GM12891 (cell line): Measurements from ENCODE around the gene SYNPO2.
A peak's percentile ranks its signal among the peaks of the same experiment; 100 is the strongest.

Experiments
- POLR2A ChIP-seq: IDR thresholded peaks from 2 replicates; pipeline ENCODE4 v1.6.1; 2011; ENCODE audit warnings: low read depth, low read length, control low read depth
- POLR2AphosphoS5 ChIP-seq: IDR thresholded peaks from 2 replicates; pipeline ENCODE4 v1.6.1; 2011; ENCODE audit warnings: low read depth, low read length, control low read depth
- SPI1 ChIP-seq: IDR thresholded peaks from 2 replicates; pipeline ENCODE4 v1.6.1; 2011; ENCODE audit warnings: low read depth, low read length, control low read depth
- TAF1 ChIP-seq: IDR thresholded peaks from 2 replicates; pipeline ENCODE4 v1.6.1; 2011; ENCODE audit warnings: low read depth, low read length, control low read depth

DNA sequence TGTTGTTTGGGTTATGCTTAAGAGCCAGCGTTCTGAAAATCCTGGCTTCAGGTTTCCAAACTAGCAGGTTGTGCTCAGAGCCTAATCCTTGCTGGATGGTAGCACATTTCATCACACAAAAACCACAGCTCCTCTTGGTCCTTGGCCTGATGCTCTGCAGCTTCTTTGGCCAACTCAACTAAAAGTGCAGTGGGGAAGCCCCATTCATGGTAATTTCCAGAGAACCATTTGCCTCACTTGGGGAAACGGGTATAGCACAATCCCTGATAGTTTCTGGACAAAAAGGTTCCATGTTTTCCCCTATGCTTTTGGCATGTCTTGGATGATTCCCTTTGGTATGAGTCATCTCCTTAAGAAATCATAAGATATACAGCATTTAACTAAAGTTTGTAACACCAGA lies 78.7 kb downstream of the SYNPO2 start:
- no peak for TF ChIP-seq POLR2A
- TF ChIP-seq SPI1 = 0 out of 2 replicates have a peak, but pooled peaks have one; percentile 11
- no peak for TF ChIP-seq POLR2AphosphoS5
- no peak for TF ChIP-seq TAF1
